GM18505 (cell line): ENCODE data around the gene NLGN2.
"Not testable (repeated sequence)": the region's sequence is repeated elsewhere in the genome, so short reads cannot be mapped to it uniquely, and the experiment has no call there.

Source experiments
- ATAC-seq: cut with Tn5 transposase; IDR thresholded peaks from one replicate; pipeline ENCODE4 v1.9.1; 2021; ENCODE audit not compliant: unreplicated experiment
- POLR2A ChIP-seq: IDR thresholded peaks from 4 replicates; pipeline ENCODE4 v1.6.1; 2011; ENCODE audit warnings: borderline replicate concordance; ENCODE audit not compliant: insufficient read depth, insufficient read length; ENCODE audit errors: extremely low read depth

Gene NLGN2

DNA sequence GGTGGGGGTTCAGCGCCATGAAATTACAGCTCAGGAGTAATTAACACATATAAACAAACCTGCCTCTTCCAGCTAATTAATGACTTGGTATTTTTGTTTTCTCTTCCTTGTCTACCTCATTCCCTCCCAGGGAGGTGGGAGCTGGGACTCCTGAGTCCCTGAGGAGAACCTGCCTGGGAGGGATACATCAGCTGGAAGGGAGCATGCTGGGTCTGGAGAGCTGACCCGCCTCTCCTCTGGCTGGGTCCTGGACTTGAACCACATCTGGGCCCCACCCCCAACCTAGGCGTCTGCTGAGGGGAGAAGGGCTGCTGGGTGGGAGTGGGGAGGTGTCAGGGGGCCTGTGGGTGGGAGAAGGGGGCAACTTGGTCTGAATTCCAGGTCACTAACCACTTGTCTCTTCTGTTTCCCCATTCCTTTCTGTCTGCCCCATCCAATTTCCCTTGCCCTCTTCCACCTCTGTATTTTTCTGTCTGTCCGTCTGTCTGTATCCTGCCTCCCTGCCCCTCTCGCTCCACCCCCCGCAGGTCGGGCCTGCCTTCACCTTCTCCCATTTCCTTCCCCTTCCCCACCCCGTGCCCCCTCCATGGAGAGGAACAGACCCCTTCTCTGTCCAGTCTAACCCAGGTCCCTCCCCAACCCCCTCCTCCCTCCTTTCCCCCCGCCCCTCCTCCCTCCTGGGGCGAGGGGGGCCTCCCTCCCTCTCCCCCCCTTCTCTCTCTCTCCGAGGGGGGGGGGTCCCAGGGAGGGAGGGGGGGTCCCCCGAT, at the start of gene NLGN2:
Gene NLGN2 (plus strand): TSS at position 361 of the 767 bp plus-strand sequence. CDS start 411 bp downstream, outside the sequence.
- ATAC-seq: no peak
- no peak for TF ChIP-seq POLR2A

DNA sequence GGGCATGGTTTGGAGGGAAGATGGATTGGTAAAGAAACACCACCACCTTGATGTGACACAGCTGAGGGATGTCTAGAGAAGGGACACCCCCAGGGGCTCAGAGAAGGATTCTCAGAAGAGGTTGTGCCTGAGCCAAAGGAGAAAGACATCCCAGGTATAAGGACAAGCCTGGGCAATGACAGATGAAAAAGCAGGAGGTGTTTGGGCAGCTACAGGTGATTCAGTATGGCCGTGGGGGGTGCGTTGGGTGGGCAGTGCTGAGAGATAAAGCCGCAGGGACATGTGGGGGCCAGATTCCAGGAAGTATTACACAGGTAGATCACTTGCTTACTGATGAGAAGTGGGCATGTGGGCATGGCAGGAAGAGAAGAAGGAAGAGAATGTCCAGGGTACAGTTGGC, 45.7 kb upstream of the NLGN2 start:
- no peak for ATAC-seq
- TF ChIP-seq POLR2A: no peak

DNA sequence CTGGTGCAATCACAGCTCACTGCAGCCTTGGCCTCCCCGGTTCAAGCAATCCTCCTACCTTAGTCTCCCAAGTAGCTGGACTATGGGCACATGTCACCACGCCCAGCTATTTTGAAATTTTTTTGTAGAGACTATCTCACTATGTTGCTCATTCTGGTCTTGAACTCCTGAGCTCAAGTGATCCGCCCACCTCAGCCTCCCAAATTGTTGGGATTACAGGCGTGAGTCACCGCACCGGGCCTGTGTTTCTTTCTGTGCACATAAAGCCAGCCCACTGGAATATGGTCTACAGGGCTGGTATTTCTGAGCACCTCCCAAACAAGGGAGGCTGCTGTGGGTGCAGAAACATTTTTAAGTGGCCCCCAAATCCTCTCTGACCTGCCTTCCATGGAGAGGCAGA, 44.3 kb upstream of the NLGN2 start:
- TF ChIP-seq POLR2A: no peak
- no peak for ATAC-seq

DNA sequence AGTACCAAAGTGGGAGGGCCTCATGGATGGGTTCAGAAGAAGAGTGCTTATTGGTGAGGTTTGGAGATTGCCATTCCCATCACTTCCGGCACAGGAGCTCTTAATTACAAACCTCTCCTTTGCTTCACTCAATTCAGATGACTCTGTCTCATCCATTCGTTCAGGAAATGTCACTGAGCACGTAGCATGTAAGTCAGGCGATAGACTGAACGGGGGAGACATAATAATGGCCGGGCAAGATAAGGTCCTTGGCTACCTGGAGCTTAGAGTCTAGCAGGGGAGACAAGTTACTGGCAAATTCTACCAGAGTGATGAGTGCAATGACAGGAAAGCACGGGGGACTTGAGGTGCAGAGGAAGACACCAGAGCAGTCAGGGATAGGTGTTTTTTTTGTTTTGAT, 41.7 kb upstream of the NLGN2 start:
- ATAC-seq: not testable (repeated sequence)

DNA sequence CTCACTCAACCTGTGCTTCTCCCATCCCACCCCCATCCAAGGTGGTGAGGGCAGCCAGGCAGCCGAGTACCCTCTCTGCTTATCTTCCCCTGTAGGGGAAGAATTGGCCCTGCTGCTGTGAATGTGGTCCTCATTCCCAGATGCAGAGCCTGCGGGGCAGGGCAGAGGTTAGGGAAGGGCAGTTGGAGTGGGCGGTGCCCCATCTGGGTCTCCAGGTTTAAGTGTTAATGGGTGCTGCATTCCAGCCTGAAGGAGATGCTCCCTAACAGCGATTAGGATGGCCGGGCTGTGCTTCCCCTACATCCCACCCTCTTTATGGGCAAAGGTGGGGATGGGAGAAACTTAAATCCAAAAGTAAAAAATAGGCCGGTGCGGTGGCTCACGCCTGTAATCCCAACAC, 40.6 kb upstream of the NLGN2 start:
- ATAC-seq: no peak
- TF ChIP-seq POLR2A: no peak

DNA sequence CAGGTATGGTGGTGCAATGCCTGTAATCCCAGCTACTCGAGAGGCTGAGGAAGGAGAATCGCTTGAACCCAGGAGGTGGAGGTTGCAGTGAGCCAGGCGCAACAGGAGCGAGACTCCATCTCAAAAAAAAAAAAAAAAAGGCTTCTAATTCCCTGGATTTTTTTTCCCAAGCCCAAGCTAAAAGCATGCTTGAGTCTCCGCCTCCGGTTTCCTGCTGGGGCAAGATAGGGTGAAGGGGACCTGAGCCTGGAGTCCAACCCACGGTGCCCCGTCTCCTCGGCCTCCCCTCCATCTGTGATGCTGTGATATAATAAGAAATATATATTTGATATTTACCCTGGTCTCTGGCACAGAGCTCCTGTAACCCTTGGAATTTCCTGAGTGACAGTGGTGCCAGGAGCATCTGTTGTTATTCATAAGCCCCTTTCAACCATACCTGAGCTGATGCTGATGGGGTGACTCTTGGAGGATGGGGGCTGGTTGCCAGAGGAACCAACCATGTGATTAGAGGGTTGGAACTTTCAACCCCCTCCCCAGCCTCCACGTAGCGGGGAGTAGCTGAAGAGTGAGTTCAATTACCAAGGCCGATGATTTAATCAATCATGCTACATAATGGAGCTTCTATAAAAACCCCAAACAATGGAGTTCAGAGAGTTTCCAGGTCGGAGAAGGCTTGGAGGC, 39.6 kb upstream of the NLGN2 start:
- no peak for ATAC-seq
- no peak for TF ChIP-seq POLR2A

DNA sequence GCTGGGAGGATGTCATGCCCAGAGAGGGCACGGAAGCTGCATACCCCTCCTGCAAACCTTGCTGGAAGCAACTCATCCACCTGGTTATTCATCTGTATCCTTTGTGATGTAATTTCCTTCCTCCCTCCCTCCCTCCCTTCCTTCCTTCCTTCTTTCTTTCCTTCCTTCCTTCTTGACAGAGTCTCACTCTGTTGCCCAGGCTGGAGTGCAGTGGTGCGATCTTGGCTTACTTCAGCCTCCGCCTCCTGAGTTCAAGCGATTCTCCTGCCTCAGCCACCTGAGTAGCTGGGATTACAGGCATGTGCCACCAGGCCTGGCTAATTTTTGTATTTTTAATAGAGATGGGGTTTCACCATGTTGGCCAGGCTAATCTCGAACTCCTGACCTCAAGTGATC, 39.0 kb upstream of the NLGN2 start:
- not testable (repeated sequence) for ATAC-seq

DNA sequence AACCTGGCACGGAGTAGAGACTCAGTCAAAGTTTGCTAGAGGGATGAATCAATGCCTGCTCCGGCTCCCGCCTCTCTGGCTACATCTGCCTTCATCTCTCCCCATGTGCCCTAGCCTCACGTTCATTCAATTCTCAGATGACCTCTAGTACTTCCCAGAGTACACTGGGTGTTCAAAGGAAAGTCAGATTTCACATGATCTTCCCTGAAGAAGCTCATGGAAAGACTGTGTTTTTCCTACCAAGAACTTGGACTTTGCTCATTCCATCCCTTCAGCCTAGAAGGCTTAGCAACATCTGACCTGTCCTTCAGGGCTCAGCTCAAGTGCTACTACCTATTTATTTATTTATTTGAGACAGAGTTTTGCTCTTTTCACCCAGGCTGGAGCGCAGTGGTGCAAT, 37.8 kb upstream of the NLGN2 start:
- ATAC-seq: no peak
- TF ChIP-seq POLR2A: no peak

DNA sequence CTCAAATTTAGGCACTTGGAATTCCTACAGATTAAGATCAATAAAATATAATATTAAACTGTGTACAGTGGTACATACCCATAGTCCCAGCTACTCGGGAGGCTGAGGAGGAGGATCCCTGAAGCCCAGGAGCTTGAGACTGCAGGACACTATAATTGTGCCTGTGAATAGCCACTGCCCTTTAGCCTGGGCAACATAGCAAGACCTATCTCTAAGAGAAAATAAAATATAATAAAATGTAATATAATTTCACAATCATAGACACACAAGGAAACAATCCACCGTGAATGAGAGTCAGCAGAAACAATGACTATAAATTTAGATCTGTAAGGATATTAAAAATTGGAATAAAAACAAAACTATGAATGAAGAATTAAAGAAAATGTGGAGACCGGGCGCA, 36.8 kb upstream of the NLGN2 start:
- ATAC-seq: no peak

DNA sequence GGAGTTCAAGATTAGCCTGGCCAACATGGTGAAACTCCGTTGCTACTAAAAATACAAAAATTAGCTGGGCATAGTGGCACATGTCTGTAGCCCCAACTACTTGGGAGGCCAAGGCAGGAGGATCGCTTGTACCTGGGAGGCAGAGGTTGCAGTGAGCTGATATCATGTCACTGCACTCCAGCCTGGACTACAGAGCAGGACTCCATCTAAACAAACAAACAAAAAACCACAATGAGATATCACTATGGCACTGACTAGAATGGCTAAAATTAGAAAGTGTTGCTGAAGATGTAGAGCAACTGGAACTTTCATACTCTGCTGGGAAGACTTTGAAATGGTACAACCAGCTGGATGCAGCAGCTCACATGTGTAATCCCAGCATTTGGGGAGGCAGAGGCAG, 33.3 kb upstream of the NLGN2 start:
- no peak for ATAC-seq
- TF ChIP-seq POLR2A: no peak

More for the DNA sequence above, 36.8 kb upstream of the NLGN2 start:
- TF ChIP-seq POLR2A: no peak

DNA sequence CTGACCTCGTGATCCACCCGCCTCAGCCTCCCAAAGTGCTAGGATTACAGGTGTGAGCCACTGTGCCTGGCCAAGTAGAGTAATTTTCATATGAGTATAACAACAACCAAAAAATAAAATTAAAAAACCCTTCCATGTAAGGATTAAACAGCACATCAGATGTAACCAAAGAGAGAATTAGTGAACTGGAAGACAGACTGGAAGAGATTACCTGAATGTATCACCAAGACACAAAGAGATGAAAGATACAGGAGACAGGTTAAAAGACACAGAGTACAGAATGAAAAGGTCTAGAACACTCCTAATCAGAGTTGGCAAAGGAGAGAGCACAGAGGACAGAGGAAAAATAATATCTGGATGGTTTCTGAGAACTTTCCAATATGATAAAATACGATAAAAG, 28.5 kb upstream of the NLGN2 start:
- ATAC-seq: no peak
- no peak for TF ChIP-seq POLR2A

DNA sequence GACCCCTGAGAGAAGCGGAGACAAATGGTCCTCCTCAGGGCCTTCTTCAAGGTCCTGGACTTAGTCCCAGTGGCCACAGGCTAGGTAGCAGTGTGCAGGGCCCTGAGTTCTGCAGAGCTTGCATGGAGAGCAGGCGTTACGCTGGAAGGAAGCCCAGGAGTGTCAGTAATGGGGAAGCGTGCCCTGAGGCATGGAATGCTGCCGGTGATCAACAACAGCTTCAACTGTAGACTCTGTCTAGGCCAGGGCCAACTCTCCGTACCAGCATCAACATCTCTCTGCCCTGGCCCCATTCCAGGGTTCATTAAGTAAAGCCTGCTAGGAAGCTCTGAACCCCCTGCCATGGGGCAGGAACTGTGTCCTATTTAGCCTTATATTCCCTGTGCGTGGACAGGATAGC, 27.3 kb upstream of the NLGN2 start:
- no peak for TF ChIP-seq POLR2A
- ATAC-seq: no peak

DNA sequence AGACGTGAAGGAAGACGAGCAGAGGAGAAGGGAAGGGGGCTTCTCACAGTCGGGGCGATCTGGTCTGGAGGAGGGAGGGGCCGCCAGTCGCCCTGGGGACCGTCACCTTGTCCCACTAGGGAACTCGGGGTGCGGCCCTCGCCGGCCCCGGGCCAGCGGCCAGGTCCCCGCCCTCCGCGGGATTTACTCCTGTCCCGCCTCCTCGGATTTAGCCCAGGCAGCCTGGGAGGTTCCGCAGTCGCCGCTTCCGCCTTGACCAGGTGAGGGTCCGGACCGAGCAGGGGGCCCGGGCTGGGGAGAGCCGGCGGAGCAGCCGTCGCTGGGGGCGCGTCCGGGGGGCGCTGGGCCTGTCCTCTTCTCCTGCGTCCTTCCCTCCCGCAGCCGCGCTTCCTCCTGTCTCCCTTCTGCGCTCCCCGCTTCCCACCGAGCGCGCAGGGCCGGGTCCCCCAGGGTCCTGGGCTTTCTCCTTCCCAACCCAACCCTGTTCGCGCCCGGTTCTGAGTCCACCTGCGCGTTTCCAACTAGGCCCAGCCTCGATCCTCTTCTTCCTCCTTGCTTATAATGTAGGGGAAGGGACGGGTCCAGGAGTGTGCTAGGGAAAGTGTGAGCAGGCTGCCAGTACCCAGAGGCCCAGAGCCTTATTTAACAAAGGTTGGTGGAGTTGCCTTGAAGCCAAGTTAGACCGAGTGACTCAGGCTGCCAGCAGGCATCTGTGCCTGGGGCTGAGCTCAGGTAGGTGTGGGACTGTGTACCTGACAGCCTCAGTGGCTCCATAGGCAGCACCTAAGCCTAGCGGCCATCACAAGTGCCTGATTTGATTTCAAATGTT, 26.6 kb upstream of the NLGN2 start, which contains the start of gene TNK1:
Gene TNK1 (plus strand): TSS at position 235 of the 829 bp plus-strand sequence. CDS start 1,838 bp downstream, outside the sequence.
- no peak for ATAC-seq

More for the DNA sequence above, 26.6 kb upstream of the NLGN2 start, which contains the start of gene TNK1:
- TF ChIP-seq POLR2A: no peak
